DMS53 treated with DMSO at 0.1 percent for 48 hours (cell line): Measurements from ENCODE around the gene TMEM74B.

Experiments used
- DNase-seq: peaks from one replicate; lab custom pipeline; 2025; ENCODE audit not compliant: unreplicated experiment; lab: John Stamatoyannopoulos, UW

Gene TMEM74B

DNA sequence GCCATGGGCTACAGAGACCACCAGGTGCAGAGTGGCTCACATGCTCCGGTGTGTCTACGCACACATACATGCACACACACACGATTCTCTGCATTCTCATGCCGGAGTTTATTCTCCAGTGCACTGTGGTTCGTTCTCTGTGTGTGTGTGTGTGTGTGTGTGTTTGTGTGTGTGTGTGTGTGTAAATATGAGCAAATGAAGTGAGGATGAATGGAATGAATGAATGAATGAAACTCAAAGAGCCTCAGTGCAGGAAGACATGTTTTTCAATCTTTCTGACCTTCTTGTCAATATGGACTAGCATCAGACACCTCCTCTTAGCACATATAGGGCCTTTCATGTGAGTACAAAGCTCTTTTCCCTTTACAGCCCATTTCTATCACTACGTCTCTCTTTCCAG lies 1.6 kb downstream of the TMEM74B start:
- no peak for DNase-seq

DNA sequence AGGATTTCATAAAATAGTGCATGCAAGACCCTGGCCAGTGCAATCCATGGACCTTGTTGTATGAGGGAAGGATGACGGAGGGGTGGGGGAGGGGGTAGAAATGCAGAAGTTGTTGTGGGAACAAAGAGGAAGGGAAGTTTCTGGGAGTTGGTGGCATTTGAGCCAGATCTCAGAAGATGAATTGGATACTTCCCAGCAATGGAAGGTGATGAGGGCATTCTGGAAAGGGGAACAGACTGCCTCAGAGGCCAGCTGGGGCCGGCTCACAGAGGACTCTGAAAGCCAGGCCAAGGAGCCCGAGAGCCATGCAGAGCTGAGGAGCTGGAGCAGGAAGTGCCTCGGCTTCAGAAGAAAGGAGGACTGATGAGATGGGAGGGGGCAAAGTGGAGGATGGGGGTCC lies 2.7 kb downstream of the TMEM74B start:
- DNase-seq, result no peak

DNA sequence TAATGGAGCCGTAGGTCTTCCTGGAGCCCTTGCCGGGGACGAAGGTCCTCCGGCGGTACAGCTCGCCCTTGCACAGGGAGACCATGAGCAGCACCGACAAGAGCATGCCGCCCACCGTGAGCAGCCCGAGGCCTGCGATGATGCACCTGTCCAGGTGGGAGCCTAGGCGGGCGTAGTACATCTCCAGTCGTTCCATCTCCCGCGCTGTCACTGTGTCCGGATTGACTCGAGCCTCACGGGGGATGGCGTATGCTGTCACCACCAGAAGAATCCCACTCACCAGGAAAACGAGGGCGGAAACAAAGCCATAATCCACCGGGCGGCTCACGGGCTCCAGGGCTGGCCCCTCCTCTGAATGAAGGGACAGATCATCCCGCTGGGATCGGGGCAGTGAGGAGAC lies 3.8 kb downstream of the TMEM74B start:
- DNase-seq, result no peak

GRCh38 chr20:1178623-1179022 lies 6.2 kb downstream of the TMEM74B start:
- DNase-seq, result no peak

DNA sequence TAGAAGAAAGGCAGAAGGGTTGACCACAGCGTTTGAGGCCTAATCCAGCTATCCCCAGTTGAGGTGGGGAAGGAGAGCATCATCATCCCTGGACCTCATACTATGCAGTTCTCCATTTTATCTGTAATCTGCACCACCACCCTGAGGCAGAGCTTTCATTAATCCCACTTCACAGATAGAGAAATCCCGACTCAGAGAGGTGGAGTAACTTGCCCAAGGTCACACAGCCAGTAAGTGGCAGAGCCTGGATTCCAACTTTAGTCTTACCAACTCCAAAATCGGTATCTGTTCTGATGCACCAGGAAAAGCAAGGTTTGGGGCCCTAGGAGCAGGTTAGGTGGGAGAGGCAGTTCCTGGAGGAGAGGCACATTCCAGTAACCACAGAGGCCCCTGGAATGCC lies 6.7 kb downstream of the TMEM74B start:
- no peak for DNase-seq

- DNase-seq, result no peak
Observed at GRCh38 chr20:1177680-1178079, 7.1 kb downstream of the TMEM74B start.

GRCh38 chr20:1174787-1175186 lies 10.0 kb downstream of the TMEM74B start:
- DNase-seq, result no peak

DNA sequence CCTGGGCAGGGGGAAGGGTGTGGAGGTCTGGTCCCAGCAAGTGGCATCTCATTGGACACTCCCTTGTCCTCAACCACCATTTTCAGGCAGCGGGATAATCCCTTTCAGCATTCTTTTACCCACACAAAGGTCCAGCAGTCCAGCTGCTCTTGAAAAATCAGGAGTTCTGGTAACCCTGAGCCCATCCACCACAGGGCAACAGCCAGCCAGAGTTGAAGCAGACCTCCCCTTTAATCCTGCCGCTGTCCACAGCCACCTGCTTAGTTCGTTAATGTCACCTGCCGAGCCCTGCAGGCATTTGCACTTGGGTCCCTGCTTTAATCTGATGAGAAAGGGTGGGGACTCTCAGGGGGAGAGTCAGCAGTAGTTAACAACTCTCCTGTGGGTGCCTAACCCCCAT lies 11.1 kb downstream of the TMEM74B start:
- no peak for DNase-seq

GRCh38 chr20:1171461-1172093 lies 13.2 kb downstream of the TMEM74B start:
- DNase-seq, result no peak

DNA sequence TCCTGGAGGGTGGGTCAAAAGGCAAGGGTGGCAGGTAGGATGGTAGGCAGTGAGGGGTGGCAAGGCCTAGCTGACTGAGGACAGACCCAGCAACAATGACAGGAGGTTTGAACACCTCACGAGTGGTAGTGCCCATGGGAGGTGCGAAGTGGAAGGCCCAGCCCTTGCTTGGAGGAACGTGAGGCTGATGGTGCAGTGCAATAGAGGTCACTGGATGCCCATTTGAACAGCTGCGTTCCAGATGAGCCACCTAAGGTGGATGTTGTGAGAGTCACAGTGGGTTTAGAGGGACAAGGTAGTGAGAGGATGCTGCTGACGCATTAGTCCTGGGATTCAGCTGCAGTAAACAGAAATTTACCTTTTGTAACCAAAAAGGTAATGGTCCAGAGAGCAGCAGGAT lies 15.6 kb downstream of the TMEM74B start:
- DNase-seq, result no peak

DNA sequence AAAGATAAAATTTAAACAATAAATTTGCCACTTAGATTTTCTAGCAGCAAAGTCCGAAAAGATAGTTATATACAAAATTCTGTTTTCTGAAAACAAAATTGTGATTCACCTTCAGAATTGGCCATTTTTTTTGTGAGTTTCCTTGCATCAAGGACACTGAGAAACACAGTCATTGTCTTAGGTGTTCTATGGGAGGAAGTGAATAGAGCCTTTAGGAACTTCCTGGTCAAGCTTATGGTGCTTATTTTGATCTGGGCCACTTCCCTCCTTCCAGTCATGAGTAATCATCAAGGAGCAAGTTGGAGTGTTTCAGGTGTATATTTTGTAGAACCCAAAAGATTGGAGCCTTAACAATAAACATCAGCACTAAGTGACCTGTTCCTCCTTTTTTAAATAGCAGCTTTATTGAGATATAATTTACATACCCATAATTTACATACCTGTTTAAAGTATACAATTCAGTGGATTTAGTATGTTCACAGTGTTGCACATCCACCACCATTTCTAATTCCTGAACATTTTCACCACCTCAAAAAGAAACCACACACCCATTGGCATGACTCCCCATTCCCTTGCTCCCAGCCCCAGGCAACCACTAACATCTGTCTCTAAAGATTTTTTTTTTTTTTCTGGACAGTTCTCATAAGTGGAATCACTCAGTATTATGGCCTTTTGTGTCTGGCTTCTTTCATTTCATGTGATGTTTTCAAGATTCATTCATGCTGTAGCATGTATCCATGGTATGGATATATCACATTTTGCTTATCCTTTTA lies 17.6 kb downstream of the TMEM74B start:
- DNase-seq, result no peak

DNA sequence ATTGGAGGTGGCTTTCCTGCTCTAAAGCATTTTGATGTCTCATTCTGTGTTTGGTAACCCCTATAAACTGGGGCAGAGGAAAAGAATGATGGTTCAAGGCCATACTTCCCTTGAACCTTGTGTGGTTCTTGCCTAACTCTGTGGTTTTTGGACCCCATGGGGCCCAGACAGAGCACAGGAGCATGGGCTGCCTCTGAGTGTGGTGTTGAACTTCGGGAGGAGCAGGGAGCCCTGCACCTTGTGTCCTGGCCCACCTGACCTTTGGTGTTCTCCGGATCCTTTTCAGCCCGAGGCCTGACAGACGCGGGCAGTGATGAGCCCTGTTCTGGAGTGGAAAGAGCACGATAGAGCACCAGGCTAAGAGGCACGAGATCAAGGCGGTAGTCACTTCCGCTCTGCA lies 18.8 kb downstream of the TMEM74B start:
- no peak for DNase-seq

- no peak for DNase-seq
Observed at GRCh38 chr20:1165521-1165920, 19.3 kb downstream of the TMEM74B start.

DNA sequence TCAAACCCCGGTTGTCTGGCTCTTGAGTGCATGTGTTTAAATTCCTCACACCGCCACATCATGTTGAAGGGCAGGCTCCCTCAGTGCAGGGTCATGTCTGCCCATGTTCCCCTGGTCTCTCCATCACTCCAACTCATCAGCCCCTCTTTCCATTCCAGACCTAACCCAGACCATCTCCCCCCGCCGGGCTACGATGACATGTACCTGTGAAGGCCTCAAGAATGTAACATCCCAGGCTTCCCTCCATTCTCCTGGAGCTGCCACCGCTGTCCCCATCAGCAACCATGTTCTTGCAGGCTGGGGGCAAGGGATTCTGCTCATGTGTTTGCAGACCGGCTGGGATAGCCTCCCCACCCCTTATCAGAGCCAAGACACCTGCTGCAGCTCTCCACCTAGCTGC lies 19.9 kb downstream of the TMEM74B start:
- no peak for DNase-seq

DNA sequence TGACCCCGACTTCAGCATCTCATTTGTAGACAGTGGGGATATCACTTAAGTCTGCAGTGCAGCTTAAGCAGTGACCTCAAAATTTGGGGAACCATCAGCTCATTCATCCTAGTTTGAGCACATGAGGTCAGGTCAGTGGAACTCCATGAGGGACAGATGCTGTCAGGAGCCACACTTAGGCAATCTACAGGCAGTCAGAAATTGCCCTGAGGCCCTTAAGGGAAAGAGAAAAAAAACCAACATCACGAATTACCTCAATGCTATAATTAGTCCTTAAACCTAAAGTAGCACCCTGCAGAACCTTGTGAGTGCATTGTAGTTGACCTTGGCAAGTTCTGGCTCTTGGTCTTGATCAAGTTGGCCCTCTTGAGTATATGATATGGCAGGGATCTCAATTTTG lies 21.1 kb downstream of the TMEM74B start:
- no peak for DNase-seq

GRCh38 chr20:1163105-1163504 lies 21.7 kb downstream of the TMEM74B start:
- DNase-seq, result no peak

DNA sequence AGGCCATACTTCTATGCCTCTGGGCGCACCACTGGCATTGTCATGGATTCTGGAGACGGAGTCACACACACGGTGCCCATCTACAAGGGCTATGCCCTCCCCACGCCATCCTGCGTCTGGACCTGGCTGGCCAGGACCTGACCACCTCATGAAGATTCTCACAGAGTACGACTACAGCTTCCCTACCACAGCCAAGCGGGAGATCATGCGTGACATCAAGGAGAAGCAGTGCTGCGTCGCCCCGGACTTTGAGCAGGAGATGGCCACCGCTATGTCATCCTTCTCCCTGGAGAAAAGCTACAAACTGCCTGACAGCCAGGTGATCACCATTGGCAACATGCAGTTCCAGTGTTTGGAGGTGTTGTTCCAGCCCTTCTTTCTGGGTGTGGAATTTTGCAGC lies 23.8 kb downstream of the TMEM74B start:
- DNase-seq, result no peak

DNA sequence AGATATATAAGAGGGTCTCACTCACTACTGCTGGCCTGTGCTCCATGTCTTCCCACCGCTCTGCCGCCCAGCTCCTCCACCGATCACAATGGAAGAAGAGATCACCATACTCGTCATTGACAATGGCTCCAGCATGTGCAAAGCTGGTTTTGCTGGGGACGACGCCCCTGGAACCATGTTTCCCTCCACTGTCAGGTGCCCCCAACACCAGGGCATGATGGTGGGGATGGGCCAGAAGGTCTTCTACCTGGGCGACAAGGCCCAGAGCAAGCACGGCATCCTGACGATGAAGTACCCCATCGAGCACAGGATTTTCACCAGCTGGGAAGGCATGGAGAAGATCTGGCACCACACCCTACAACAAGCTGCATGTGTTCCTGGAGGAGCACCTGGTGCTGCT lies 24.3 kb downstream of the TMEM74B start:
- DNase-seq, result no peak

- DNase-seq, result no peak
Observed at GRCh38 chr20:1155342-1155741, 29.4 kb downstream of the TMEM74B start.

- no peak for DNase-seq
Observed at GRCh38 chr20:1154691-1155090, 30.1 kb downstream of the TMEM74B start.

GRCh38 chr20:1154226-1154625 lies 30.6 kb downstream of the TMEM74B start:
- DNase-seq, result no peak

- DNase-seq, result no peak
Observed at GRCh38 chr20:1150968-1151367, 33.8 kb downstream of the TMEM74B start.

DNA sequence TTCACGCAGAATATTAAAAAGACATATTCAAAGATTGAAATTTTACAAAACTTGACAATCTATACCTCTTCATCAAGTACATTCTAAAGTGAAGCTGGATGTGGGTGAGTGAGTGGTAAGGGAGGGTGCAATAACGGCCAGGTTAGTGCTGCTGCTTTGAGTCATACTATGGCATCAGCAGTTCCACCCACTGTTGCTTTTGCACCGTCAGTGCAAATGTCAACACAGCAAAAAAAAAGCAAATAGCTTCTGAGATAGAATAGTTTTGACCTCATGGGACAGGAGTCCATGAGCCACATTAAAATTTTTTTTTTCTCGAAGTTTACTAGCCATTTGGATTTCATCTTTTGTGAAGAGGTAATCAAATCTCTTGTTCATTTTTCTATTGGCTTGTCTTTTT lies 34.6 kb downstream of the TMEM74B start:
- no peak for DNase-seq
